ENCODE results near the gene LYRM4.

DNA sequence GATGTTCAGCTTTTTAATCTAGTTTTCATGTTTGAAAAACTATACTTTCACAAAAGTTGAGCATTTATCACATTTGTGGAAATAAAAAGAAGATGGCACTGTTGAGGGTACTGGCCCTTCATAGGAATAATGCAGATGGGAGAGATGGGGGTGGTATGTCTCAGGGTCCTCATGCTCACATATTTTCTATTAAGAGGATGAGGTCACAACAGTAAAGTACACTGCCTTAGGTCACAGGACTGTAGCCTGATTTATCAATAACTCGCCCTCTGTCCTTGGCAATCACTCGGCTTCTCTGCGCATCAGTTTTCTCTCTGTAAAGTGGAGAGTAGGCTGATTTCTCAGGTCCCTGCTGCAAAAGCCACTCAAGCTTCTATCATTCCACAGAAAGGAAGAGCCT is 119.7 kb downstream of the LYRM4 start:
- TF ChIP-seq EZH2 (IDR thresholded peaks at IDR 0.05; ENCODE audit: borderline replicate concordance, low read length) = no peak
- TF ChIP-seq, protein P1, sequence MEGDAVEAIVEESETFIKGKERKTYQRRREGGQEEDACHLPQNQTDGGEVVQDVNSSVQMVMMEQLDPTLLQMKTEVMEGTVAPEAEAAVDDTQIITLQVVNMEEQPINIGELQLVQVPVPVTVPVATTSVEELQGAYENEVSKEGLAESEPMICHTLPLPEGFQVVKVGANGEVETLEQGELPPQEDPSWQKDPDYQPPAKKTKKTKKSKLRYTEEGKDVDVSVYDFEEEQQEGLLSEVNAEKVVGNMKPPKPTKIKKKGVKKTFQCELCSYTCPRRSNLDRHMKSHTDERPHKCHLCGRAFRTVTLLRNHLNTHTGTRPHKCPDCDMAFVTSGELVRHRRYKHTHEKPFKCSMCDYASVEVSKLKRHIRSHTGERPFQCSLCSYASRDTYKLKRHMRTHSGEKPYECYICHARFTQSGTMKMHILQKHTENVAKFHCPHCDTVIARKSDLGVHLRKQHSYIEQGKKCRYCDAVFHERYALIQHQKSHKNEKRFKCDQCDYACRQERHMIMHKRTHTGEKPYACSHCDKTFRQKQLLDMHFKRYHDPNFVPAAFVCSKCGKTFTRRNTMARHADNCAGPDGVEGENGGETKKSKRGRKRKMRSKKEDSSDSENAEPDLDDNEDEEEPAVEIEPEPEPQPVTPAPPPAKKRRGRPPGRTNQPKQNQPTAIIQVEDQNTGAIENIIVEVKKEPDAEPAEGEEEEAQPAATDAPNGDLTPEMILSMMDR (IDR thresholded peaks at IDR 0.05; ENCODE audit: low read length) = no peak

Measured in OCI-LY1 (cell line).